GM19043 (cell line): ENCODE measurements around the gene EHD1.

ENCODE experiments used
- ATAC-seq: cut with Tn5 transposase; IDR thresholded peaks from one replicate; pipeline ENCODE4 v1.9.1; 2021; ENCODE audit warnings: low read depth; ENCODE audit not compliant: unreplicated experiment

Gene EHD1

DNA sequence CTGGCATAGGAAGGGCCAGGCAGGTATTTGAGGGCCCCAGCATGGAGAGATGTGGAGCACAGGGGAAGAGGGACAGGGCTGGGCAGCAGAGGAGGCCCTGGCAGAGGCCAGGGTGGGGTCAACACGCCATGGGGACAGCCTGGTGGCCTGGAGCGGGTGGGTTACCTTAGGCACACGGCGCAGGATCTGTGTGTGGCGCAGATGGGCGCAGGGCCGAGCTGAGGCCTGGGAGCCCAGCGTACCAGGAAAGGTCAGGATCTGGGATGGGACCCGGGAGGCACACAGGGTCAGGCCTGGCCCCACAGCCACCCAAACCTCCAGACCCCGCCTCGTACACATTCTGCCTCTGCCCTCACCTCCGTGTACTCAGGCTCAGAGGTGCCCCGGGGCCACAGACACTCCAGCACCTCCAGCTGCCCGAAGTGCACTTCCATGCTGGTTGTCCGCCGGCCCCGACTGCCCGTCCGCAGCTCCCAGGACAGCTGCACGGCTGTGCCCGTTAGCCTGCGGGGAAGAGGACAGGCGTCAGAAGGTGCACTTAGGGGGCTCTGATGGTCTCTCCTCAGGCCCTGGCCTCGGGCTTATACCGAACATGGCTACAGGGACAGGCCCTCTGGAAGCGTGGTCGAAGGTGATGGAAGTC is 32.2 kb upstream of the EHD1 start:
- ATAC-seq, result no peak

DNA sequence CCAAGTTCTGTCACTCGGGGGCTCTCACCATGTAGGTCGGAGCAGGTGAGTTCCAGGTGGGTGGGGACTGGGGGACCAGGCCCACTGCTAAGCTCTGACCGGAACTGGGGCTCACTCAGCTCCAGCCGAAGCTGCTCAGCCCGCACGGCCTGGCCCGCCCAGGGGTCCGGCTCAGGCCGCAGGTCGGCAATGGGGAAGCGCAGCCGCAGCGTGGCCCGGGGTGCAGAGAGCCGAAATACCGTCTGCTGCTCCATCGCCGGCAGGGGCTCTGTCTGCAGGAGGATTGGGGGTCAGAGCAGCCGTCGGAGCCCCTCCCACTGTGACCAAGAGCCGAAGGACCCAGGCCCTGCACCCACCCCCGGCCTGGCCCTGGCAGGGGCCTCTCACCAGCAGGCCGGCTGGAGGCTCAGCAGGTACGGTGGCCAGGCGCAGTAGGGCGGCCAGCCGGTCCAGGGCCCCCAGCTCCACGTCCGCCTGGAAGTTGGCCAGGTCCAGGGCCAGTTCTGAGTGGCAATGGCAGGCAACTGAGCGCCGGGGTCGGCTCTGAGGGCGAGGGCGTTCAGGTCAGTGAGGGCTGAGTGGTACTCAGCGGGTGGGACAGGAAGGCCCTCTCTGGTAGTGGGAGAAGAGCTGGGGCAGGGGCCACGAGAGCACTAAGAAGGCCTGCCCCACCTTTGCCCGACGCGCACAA is 31.4 kb upstream of the EHD1 start:
- no peak for ATAC-seq

DNA sequence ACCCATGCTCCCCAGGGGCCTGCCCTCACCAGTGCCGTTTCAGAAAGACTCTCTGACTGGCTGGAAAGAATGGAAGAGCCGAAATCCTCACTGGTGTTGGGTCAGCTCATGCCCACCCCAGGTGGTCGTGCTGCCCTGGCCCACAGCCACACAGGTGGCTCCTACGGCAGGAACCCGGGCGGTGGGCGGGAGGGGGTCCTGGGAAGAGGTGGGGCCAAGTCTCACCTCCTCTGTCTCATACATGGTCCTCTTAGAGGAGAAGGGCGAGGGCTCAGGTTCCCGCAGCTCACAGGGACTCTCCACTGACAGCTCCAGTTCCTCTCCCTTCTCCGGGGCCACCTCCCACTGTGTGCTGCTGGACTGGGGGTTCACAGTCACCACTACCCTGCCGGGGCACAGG is 30.3 kb upstream of the EHD1 start:
- ATAC-seq, result no peak

DNA sequence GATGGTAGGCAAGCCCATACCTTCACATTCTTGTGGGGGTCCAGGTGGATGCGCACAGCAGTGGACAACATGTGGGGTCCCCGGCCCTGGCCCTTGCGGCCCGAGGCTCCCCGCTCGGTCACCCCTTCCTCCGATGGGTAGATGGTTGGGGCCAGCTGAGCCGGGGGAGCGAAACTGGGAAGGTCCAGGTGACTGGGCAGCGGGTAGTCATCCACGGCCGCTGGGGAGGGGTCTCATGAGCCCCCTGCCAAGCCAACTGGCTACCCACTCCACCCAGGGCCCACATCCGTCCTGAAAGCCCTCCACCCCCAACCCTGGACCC is 27.9 kb upstream of the EHD1 start:
- ATAC-seq, result no peak

DNA sequence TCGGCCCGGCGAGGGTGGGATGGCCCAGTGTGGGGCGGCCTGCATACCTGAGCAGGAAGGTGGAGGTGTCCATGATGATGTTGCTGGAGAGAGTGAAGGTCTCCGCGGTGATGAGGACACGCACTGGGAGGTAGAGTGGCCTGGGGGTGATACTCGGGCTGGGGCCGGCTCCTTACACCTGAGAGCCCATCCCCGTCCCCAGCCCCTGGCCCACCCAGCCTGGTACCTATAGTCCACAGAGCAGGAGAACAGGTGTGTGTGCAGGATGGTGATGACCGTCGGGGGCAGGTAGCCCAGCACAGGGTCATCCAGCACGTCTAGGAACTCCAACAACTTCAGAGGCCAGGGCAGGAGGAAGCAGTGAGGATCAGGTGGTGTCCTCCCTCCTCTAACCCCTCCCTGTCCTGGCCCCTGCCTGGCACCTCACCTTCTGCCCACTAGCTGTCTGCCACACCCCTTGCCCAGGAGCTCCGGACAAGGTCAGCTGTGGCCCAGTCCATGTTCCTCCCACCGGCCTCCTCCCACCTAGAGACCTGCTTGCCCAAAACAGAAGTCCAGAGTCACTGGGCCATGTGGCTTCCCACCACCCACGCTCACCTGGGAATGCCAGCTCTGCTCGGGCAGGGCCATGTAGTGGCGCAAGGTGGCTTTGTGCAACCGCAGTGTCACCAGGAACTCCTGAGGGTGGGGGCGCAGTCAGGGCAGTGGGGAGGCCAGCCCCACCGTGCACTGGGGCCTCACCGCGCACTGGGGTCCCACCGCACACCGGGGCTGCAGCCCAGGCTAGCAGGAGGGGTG is 27.3 kb upstream of the EHD1 start:
- no peak for ATAC-seq

DNA sequence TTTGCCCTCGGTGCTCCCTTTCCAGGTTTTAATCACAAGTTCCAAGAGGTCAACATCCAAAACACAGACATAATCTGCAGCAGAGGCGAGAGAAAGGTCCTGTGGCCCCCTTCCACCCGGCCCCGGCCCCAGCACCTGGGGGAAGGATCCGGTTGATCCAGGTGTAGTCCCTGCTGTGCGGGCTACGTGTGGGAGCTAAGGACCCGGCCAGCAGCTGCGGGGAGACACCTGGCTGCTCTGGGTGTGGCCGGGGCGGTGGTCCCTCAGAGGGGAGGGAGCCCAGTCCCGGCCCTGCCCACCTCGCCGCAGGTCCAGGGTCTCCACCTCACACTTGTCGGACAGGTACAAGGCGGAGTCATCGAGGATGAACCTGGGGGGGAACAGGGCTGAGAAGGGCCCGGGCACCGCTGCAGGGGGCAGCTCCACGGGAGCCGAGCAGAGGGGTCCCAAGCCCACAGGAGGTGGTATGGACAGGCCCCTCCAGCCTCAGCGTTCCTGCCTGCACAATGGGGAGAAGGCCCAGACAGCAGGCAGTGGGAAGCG is 24.9 kb upstream of the EHD1 start:
- no peak for ATAC-seq

DNA sequence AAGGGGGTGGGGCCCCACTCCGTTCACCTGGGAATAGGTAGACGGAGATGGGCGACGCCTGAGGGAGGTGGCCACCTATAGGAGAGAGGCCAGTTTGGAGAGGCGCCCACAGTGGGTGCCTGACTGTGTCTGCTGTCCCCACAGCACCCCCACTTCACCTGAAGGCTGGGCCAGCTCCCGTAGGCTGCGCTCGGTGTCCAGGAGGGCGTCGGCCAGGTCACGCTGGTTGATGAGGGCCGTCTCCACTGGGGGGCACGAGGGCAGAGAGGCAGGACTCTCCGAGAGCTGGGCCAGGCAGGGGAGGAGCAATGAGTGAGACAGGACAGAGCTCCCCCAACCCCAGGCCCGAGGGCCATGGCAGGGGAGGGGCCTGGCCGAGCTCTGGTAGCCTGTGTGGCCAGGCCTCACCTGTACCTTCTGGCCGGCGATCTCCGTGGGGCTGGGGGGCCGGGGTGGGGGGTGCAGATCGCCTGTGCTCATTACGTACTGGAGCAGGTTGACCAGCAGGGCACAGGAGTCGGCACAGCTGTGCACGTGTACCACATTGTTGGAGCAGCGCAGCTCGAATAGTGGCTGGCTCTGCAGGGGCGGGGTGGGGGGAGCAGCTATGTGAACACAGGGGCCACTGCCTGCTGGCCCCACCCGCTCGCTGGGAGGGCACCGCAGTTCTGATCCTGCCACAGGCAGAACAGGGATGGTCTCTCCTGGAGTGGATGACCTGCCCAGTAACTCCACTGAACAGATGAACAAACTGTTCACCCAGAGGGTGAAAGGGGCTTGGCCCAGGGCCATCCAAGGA is 23.9 kb upstream of the EHD1 start:
- no peak for ATAC-seq

DNA sequence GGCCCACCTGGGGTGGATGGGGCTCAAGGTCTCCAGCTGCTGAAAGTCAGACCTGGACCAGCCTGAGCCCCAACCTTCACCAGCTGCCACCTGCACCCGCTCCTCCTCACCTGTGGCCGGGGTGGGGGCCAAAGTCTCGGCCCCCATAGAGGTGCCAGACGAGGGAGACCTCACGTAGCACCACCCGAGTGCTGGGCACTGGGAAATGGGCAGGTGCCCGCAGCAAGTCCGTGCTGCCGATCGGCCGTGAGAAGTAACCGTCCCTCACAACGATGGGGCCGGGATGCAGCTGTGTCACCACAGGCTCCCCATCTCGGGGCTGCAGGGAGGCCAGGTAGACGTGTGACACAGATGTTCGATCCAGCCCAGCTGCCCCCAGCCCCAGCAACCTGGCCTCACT is 22.4 kb upstream of the EHD1 start:
- no peak for ATAC-seq

DNA sequence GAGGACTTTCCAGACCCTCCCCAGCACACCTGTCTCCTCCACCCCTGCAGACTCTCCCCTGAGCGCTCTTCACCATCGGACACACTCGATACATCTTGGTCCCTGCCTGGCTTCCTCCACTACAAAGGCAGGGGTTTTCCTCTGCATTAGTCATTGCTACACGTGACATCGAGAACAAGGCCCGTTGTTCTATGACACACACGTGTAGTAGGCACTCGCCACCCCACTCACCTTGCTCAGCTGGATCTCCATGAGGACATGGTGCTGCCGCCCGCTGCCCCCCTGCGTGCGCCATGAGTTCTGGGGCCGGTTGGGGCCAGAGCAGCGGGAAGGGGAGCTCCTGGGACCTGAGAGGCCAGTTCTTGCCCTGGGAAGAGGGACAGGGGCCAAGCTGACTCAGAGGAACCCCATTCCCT is 21.9 kb upstream of the EHD1 start:
- no peak for ATAC-seq

DNA sequence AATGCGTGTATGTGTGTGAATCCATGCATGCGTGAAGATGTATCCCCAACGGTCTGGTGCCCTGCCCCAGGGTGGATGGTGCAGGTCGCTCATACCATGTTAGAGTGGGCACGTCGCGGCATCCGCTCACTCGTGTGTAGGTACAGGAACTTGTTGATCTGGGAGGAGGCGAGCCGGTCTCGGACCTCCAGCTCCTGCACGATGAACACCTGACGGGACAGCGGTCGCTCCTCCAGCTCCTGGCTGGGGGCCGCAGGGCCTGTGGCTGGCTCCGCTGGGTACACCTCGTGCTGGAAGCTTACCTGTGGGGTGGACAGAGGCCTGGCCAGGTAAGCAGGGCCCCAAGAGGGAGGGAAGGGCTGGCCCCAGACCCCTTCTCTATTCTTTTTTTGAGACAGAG is 20.1 kb upstream of the EHD1 start:
- ATAC-seq, result no peak

DNA sequence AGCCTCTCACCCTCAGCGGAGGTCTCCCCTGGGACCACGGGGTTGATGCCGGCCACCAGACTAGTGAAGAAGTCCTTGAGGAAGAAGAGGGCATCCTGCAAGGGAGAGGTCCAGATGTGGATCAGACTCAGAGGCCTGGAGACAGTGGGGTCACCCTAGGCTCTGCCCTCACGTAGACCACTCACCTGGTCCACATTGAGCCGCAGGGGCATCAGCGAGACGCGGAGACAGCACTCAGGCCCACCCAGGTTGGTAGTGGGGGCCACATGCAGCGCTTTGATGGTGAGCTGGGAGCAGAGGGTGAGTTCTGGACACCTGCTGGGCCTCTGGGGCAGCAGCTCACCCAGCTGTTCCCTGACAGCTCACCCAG is 19.6 kb upstream of the EHD1 start:
- ATAC-seq, result no peak

DNA sequence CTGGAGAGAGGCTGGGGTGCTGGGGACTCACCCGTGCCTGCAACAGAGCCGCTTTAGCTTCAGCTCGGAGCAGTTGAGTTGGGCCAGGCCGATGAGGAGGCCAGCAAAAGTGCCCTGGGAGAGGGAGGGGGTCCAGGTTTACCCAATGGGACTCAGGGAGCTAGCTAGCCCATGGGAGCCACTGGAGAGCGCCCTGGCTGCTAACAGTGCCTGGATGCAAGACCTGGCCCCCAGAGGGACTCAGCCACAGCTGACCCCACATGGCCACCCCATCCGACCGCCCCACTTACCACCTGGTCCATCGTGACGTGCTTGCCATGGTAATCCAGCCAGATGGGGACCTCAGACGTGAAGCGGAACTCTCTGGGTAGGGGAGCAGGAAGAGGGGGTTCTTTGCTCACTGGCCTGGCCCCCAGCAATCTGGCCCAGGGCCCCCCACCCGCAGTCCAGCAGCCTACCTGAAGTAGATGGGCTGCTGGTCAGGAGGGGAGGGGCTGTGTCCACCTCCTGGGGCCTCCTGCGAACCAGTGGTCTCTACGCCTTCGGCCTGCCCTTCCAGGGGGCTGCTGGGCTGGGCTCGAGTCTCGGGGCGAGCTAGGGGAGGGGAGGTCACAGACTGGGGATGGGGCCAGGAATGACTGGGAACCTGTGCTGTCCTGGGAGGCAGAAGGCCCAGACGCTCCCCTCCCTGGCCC is 19.1 kb upstream of the EHD1 start:
- ATAC-seq, result no peak

DNA sequence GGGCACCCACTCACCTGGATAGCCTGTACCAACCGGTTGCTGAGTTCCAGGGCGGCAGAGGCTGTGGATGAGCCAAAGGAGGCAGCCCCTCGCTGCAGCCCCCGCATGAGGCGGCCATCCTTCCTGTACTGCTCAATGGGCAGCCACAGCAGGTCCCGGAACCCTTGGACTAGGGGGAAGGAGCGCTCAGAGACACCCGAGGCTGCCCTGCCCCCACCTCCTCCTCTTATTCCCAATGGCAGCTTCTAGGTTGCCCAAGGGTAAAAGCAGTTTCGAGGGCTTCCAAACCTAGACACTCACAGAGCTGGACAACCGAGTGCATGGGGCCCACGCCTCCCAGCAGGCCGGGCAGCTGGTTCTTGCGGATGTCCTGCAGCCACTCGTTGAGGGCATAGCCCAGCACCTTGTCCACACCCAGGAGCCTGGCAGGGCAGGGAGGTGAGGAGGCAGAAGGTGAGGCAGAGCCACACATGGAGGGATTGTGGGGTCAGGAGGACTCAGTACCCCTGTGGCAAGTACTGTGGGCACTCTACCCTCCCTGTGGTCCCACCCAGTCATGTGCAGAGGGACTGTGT is 18.1 kb upstream of the EHD1 start:
- no peak for ATAC-seq

DNA sequence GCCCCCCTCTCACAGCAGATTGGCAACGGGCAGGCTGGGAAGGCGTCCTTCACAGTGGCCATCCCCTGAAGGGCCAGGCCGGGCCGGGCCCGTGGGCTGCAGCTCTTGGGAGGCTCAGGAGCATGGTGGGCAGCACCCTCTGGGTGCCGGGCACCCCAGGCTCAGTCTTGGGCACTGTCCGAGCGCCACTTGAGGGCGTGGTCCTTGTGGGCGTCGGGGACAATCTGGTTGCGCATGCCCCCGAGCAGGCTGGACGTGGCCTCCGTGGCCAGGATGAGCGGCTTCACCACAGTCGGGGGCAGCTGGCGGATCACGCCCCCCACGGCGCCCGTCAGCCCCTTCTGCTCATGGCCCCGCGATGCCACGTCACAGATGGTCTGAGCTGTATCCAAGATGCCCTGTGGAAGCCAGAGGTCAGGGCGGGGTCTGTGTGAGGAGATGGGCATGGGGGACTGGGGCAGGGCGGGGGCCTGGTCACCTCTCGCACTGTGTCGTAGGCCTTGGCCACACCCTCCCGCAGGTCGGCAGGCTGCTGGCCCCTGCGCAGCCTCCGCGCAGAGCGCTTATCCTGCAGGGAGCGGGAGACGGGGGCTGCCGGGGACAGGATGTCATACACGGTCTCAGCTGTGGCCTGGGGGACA is 16.5 kb upstream of the EHD1 start:
- no peak for ATAC-seq

DNA sequence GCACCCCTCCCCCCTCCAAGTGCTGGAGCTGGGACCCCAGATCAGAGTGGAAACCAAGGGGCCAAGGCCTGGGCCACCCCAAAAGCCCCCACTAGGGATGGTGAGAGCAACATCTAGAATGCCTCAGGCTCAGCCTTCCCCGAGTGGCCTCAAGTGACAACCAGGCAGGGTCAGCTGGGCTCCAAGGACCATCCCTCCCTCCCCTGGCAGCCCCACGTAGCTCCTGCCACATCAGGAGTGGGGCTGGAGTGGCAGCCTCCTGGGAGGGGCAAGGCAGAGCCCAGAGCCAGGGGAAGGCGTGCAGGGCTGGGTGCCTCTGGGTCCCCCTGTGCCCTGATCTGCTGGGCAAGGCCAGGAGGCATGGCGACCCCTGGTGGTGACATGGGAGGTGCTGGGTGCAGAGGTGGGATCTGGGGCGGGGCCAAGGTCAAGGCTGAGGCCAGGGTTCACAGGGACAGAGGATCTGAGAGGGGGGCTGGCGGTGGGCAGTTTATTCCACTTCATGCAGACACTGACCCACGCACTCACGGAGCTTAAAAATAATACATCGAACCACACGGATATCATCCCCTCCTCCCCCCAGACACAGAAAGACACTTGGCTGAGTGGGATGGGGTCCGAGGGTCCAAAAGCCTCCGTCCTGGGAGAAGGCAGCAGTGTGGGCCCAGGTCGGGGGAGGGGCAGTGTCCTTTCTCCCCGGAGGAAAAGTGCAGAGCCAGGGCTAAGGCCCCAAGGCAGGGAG is 15.8 kb upstream of the EHD1 start:
- no peak for ATAC-seq

DNA sequence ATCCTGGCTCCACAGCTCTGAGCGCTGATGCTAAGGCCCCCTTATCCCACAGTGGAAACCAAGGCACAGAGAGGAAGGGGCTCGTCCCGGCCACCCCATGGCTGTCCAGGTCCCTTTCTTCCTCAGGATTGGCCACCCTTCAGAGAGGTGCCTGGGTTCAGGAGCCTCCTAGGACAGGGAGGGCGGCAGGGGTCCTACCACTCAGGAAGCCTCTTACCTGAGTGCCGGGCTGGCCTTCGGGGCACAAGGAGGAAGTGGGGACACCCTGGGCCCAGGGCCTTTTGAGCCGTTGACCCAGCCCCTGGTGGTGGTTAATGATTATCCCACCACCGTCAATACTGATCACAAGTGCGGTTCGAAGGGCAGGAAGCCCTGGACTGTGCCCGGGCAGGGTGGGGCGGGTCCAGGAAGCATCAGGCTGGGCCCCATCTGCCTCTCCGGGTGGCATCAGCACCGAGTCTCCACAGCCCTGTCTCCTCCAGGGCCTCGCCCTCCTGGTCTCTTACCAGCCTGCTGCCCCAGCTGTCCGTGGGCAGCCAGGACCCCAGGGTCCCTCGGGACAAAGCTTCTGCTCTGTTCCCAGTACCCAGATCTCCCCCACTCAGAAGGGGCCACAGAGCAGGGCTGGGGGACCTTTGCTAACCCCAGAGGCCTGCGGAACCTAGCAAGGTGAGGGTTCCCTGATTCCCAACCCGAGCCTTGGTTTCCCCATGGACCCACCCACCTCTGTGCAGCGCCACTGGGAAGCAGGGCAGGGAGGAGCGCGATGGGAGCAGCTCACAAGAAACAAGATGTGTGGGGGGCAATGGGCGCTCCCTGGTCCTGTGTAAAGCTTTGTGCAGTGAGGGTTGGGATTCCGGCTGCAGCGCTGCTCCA is 15.0 kb upstream of the EHD1 start:
- no peak for ATAC-seq

DNA sequence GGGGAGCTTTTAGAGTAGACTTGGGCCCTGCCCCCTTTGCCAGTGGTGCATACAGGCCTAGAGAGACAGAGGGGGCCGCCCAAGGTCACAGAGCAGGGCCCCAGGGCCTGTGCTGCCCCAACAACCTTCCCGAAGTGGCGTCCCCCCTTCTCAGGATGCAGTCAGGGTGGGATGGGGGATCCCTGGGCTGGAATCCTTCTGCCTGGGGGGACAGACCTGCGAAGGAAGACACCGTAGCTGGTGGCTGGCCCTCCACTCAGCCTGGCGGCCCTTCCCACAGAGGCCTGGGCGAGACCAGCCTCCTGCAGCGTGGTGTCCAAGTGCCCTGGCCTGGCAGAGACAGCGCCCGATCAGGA is 14.4 kb upstream of the EHD1 start:
- ATAC-seq, result no peak

DNA sequence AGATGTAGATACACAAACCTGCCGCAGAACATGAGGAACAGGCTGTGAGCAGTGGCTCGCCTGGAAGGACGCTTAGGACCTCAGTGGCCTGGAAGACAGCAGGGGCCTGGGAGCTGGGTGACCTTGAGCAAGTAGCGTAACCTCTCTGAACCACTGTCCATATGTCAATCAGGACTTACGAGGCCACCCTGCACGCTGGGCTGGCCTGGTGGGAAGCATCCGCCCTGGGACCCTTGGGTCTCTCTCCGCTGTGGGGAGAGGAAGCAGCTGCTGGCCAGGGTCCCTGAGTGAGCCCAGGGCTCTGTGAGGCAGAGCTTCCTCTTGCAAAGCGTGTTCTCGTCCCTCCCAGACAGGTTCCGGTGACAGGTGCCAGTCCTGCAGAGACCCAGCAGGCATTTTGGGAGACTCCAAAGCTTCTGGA is 14.0 kb upstream of the EHD1 start:
- no peak for ATAC-seq
